ENCODE measurements around the gene CDHR1. TPM values are rescaled to one million over a fixed set of nuclear protein-coding genes. Genes with fewer than 3 reads are reported as not detected.

Gene CDHR1
- total RNA-seq, 4 donors from 2014 or later: 6.7 to 15.0 (median 12.2) TPM

GRCh38 chr10:84185526-84186175 lies 8.7 kb upstream of the CDHR1 start:
- Histone ChIP-seq H3K27me3 (peaks cover 0 to 18% (median 0%) of the 10 kb centered on the region in 4 donors), H3K4me1 (peaks cover 0 to 26% (median 4%) of the 10 kb centered on the region in 3 donors), H3K36me3 (no peaks in the 10 kb centered on the region), H3K27ac (no peak overlapping the region), H3K4me3 (no peak overlapping the region), H3K9me3 (no peaks in the 10 kb centered on the region)
- DNase-seq: no peak
- intact Hi-C loops (cut with DNase I): no loop called here
- 69 to 70% methylated on average over 7 of the region's 11 CpGs for WGBS, 2 donors
- TF ChIP-seq CTCF (IDR thresholded peaks at IDR 0.05) (no peak), POLR2A (IDR thresholded peaks at IDR 0.05) (no peak)

- Histone ChIP-seq H3K4me3 (no peak overlapping the region), H3K27me3 (peaks cover 0 to 30% (median 0%) of the 10 kb centered on the region in 4 donors), H3K27ac (no peak overlapping the region), H3K36me3 (no peaks in the 10 kb centered on the region), H3K4me1 (peaks cover 0 to 34% (median 6%) of the 10 kb centered on the region in 3 donors), H3K9me3 (no peaks in the 10 kb centered on the region)
- no peak for DNase-seq
- WGBS, 2 donors: 87 to 88% methylated on average over 3 of the region's 3 CpGs
- no peak for TF ChIP-seq POLR2A (IDR thresholded peaks at IDR 0.05)
- no peak for TF ChIP-seq CTCF (IDR thresholded peaks at IDR 0.05)
- intact Hi-C loops (cut with DNase I): no loop called here
Observed at GRCh38 chr10:84188815-84189214, 5.5 kb upstream of the CDHR1 start.

- no peak for TF ChIP-seq POLR2A (IDR thresholded peaks at IDR 0.05)
- TF ChIP-seq CTCF (IDR thresholded peaks at IDR 0.05): no peak
- no peak overlapping the region for H3K4me3 ChIP-seq
- DNase-seq: no peak
- peaks cover 0 to 38% (median 5%) of the 10 kb centered on the region in 4 donors for H3K27me3 ChIP-seq
- H3K36me3 ChIP-seq: no peaks in the 10 kb centered on the region
- WGBS, 2 donors: 96 to 100% methylated on average over 2 to 3 of the region's 3 CpGs
- no peak overlapping the region for H3K27ac ChIP-seq
- peaks cover 0 to 37% (median 12%) of the 10 kb centered on the region in 3 donors for H3K4me1 ChIP-seq
- no peaks in the 10 kb centered on the region for H3K9me3 ChIP-seq
- intact Hi-C loops (cut with DNase I): no loop called here
Observed at GRCh38 chr10:84190621-84191020, 3.7 kb upstream of the CDHR1 start.

- H3K4me1 ChIP-seq: peaks cover 0 to 42% (median 12%) of the 10 kb centered on the region in 3 donors
- peaks cover 0 to 40% (median 6%) of the 10 kb centered on the region in 4 donors for H3K27me3 ChIP-seq
- no peaks in the 10 kb centered on the region for H3K36me3 ChIP-seq
- DNase-seq: no peak
- intact Hi-C loops (cut with DNase I): no loop called here
- no peak for TF ChIP-seq POLR2A (IDR thresholded peaks at IDR 0.05)
- TF ChIP-seq CTCF (IDR thresholded peaks at IDR 0.05): no peak
- no peak overlapping the region for H3K27ac ChIP-seq
- 43 to 52% methylated on average over 2 to 5 of the region's 5 CpGs for WGBS, 2 donors
- no peaks in the 10 kb centered on the region for H3K9me3 ChIP-seq
- H3K4me3 ChIP-seq: no peak overlapping the region
Observed at GRCh38 chr10:84191106-84191505, 3.2 kb upstream of the CDHR1 start.

- no peak for DNase-seq
- WGBS, 2 donors: 57 to 75% methylated on average over 1 of the region's 2 CpGs
- Histone ChIP-seq H3K9me3 (no peaks in the 10 kb centered on the region), H3K27ac (no peak overlapping the region), H3K27me3 (peaks cover 0 to 40% (median 6%) of the 10 kb centered on the region in 4 donors), H3K4me3 (no peak overlapping the region), H3K4me1 (peaks cover 0 to 57% (median 12%) of the 10 kb centered on the region in 3 donors), H3K36me3 (peaks cover 0 to 3% (median 0%) of the 10 kb centered on the region in 3 donors)
- intact Hi-C loops (cut with DNase I): no loop called here
- TF ChIP-seq POLR2A (IDR thresholded peaks at IDR 0.05) (no peak), CTCF (IDR thresholded peaks at IDR 0.05) (no peak)
Observed at GRCh38 chr10:84193327-84193726, 1.0 kb upstream of the CDHR1 start.
